ENCODE results near the gene ZSCAN5B. TPM values are rescaled to one million over a fixed set of nuclear protein-coding genes. Genes with fewer than 3 reads are reported as not detected.

The ZSCAN5B gene
- polyA plus RNA-seq, 1 donor from 2014 or later: 0.24 TPM

DNA sequence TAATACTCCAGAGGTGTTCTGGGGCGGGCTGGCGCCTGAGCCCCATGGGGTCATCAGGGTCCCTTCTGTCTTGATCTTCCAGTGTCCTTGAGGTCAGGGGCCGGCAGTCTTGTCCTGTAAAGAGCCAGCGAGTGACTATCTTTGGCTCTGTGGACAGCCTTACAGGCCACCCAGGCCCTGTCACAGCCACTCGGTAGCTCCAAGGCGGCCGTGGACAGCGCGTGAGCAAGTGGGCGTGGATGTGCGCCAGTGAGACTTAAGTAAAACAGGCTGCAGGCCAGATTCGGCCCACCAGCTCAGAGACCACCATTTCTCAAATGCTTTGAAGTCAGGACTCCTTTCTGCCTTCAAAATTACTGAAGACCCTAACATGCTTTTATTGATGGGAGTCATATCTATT, 52.8 kb downstream of the ZSCAN5B start:
- no peak overlapping the region for H2AFZ ChIP-seq (ENCODE audit: low read depth, low read length)
- TF ChIP-seq SMC3 (conservative IDR thresholded peaks at IDR 0.05; ENCODE audit: poor library complexity): no peak
- TF ChIP-seq RAD21 (conservative IDR thresholded peaks at IDR 0.05): no peak
- no peak for TF ChIP-seq TAF1 (IDR thresholded peaks at IDR 0.05; ENCODE audit: low read depth)
- TF ChIP-seq POLR2AphosphoS5 (IDR thresholded peaks at IDR 0.05): no peak
- TF ChIP-seq EP300 (conservative IDR thresholded peaks at IDR 0.05; ENCODE audit: poor library complexity, severe bottlenecking): no peak
- TF ChIP-seq EZH2 (IDR thresholded peaks at IDR 0.05; ENCODE audit: borderline replicate concordance, insufficient read depth, low read length, poor library complexity, severe bottlenecking): no peak
- TF ChIP-seq MXI1 (conservative IDR thresholded peaks at IDR 0.05; ENCODE audit: poor library complexity, severe bottlenecking): no peak
- TF ChIP-seq, protein P1, sequence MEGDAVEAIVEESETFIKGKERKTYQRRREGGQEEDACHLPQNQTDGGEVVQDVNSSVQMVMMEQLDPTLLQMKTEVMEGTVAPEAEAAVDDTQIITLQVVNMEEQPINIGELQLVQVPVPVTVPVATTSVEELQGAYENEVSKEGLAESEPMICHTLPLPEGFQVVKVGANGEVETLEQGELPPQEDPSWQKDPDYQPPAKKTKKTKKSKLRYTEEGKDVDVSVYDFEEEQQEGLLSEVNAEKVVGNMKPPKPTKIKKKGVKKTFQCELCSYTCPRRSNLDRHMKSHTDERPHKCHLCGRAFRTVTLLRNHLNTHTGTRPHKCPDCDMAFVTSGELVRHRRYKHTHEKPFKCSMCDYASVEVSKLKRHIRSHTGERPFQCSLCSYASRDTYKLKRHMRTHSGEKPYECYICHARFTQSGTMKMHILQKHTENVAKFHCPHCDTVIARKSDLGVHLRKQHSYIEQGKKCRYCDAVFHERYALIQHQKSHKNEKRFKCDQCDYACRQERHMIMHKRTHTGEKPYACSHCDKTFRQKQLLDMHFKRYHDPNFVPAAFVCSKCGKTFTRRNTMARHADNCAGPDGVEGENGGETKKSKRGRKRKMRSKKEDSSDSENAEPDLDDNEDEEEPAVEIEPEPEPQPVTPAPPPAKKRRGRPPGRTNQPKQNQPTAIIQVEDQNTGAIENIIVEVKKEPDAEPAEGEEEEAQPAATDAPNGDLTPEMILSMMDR (IDR thresholded peaks at IDR 0.05; ENCODE audit: poor library complexity, severe bottlenecking): no peak
- no peaks in the 10 kb centered on the region for H3K9me3 ChIP-seq (ENCODE audit: low read length)
- no peaks in the 10 kb centered on the region for H4K20me1 ChIP-seq (ENCODE audit: insufficient read depth)
- H3F3A ChIP-seq (ENCODE audit: insufficient read depth, low read length, poor library complexity, severe bottlenecking): no peaks in the 10 kb centered on the region
- peaks cover 14% of the 10 kb centered on the region for H3K79me2 ChIP-seq (replicated peaks; ENCODE audit: insufficient read depth, low read length)
- no peaks in the 10 kb centered on the region for H3K9me2 ChIP-seq (ENCODE audit: insufficient read depth, low read length)
- H3K27ac ChIP-seq (ENCODE audit: low read length): no peak overlapping the region
- H3K4me3 ChIP-seq (ENCODE audit: low read length): no peak overlapping the region
- no peak overlapping the region for H3K9ac ChIP-seq (ENCODE audit: low read length)
- no peak overlapping the region for H3K4me2 ChIP-seq (ENCODE audit: low read length)
- H3K36me3 ChIP-seq (ENCODE audit: insufficient read depth, low read length): no peaks in the 10 kb centered on the region
- no peaks in the 10 kb centered on the region for H3K27me3 ChIP-seq (ENCODE audit: insufficient read depth, low read depth, low read length)

- Histone ChIP-seq H3F3A (ENCODE audit: insufficient read depth, low read length, poor library complexity, severe bottlenecking) (no peaks in the 10 kb centered on the region), H2AFZ (ENCODE audit: low read depth, low read length) (no peak overlapping the region), H3K27ac (ENCODE audit: low read length) (no peak overlapping the region), H3K9me2 (ENCODE audit: insufficient read depth, low read length) (no peaks in the 10 kb centered on the region), H3K4me2 (ENCODE audit: low read length) (no peak overlapping the region), H3K36me3 (ENCODE audit: insufficient read depth, low read length) (no peaks in the 10 kb centered on the region), H3K27me3 (ENCODE audit: insufficient read depth, low read depth, low read length) (no peaks in the 10 kb centered on the region), H3K9me3 (ENCODE audit: low read length) (no peaks in the 10 kb centered on the region), H3K9ac (ENCODE audit: low read length) (no peak overlapping the region), H3K79me2 (replicated peaks; ENCODE audit: insufficient read depth, low read length) (peaks cover 14% of the 10 kb centered on the region), H3K4me3 (ENCODE audit: low read length) (no peak overlapping the region), H4K20me1 (ENCODE audit: insufficient read depth) (no peaks in the 10 kb centered on the region)
- TF ChIP-seq, protein P2, sequence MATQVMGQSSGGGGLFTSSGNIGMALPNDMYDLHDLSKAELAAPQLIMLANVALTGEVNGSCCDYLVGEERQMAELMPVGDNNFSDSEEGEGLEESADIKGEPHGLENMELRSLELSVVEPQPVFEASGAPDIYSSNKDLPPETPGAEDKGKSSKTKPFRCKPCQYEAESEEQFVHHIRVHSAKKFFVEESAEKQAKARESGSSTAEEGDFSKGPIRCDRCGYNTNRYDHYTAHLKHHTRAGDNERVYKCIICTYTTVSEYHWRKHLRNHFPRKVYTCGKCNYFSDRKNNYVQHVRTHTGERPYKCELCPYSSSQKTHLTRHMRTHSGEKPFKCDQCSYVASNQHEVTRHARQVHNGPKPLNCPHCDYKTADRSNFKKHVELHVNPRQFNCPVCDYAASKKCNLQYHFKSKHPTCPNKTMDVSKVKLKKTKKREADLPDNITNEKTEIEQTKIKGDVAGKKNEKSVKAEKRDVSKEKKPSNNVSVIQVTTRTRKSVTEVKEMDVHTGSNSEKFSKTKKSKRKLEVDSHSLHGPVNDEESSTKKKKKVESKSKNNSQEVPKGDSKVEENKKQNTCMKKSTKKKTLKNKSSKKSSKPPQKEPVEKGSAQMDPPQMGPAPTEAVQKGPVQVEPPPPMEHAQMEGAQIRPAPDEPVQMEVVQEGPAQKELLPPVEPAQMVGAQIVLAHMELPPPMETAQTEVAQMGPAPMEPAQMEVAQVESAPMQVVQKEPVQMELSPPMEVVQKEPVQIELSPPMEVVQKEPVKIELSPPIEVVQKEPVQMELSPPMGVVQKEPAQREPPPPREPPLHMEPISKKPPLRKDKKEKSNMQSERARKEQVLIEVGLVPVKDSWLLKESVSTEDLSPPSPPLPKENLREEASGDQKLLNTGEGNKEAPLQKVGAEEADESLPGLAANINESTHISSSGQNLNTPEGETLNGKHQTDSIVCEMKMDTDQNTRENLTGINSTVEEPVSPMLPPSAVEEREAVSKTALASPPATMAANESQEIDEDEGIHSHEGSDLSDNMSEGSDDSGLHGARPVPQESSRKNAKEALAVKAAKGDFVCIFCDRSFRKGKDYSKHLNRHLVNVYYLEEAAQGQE (IDR thresholded peaks at IDR 0.05; ENCODE audit: borderline replicate concordance): no peak
- no peak for TF ChIP-seq TAF1 (IDR thresholded peaks at IDR 0.05; ENCODE audit: low read depth)
- TF ChIP-seq POLR2AphosphoS5 (IDR thresholded peaks at IDR 0.05): no peak
- TF ChIP-seq EZH2 (IDR thresholded peaks at IDR 0.05; ENCODE audit: borderline replicate concordance, insufficient read depth, low read length, poor library complexity, severe bottlenecking): no peak
- TF ChIP-seq, protein P1 (IDR thresholded peaks at IDR 0.05; ENCODE audit: poor library complexity, severe bottlenecking): no peak
- no peak for TF ChIP-seq EP300 (conservative IDR thresholded peaks at IDR 0.05; ENCODE audit: poor library complexity, severe bottlenecking)
- no peak for TF ChIP-seq RAD21 (conservative IDR thresholded peaks at IDR 0.05)
- no peak for TF ChIP-seq SMC3 (conservative IDR thresholded peaks at IDR 0.05; ENCODE audit: poor library complexity)
- no peak for TF ChIP-seq MXI1 (conservative IDR thresholded peaks at IDR 0.05; ENCODE audit: poor library complexity, severe bottlenecking)
Observed at GRCh38 chr19:56144376-56144775, 53.2 kb downstream of the ZSCAN5B start.
